Right kidney (tissue), 1 donor: ENCODE data around the gene CES5A.
A peak's percentile ranks its signal among the peaks of the same experiment; 100 is the strongest.
"Not testable (repeated sequence)": the region's sequence is repeated elsewhere in the genome, so short reads cannot be mapped to it uniquely, and the experiment has no call there.

Source experiments
- DNase-seq: peaks from one replicate; pipeline ENCODE4 v3.0.0-alpha.2; 2016

Gene CES5A

DNA sequence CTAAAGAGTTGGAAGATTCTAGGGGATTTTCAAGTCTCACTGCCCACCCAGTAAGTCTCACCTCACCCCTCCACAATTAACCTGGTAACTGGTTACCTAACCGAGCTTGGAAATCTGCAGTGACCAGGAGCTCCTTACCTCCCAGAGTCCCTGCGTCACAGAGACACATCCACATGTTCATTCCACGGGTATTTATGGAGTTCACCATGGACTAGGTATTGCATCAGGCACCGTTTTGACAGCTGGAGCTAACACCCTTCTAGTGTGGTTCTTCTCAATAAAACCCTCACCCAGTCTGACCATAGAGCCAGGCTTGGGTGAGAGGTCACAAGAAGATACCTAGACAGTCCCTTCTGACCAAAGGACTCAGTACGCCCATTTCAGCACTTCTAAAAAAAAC is 2.1 kb downstream of the CES5A start:
- DNase-seq: no peak

DNA sequence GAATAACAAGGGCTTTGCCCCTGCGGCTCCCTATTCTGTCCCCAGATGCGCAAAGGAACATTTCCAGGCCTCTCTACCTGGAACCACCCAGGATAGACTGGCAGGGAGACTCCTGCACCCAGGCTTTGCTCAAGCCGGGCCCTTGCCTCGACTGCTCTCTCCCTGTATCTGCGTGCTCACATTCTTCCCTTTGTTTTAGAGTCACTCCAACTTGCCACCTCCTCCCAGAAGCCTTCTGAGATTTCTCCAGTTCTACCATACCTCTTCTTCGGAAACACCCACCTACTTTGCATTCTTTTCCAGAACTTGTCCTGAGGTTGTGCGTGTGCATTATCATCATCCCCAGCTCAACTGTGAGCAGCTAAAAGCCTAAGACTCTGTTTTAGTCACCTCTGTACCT is 3.0 kb downstream of the CES5A start:
- DNase-seq: no peak

DNA sequence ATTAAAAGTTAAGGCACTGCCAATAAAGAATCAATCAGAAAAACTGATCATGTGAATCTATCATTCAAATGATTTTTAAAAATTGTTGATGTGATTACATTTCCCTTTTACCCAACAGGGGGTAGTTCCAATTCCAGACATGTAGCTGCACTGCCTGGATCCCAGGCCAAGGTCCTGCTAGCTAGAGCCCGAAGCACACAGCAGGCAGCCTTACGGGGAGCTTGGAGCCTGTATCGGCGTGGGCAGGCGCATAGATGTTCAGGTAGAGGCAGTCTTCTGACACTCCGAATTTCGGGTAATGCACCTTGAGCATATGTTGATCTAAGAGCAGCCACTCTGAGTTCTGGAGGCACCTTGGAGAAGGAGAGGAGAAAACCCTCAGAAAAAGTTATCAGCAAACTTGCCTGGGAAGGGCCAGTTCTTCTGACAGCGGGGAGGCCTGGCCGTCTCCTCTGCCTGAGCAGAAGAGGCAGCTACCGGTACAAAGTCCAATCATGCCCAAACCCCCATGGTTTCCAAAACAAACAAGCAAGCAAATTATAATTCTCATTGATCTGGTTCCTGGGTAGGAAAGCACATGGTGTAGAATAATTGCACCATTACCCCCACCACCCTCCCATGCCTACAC is 3.6 kb downstream of the CES5A start:
- DNase-seq: no peak

DNA sequence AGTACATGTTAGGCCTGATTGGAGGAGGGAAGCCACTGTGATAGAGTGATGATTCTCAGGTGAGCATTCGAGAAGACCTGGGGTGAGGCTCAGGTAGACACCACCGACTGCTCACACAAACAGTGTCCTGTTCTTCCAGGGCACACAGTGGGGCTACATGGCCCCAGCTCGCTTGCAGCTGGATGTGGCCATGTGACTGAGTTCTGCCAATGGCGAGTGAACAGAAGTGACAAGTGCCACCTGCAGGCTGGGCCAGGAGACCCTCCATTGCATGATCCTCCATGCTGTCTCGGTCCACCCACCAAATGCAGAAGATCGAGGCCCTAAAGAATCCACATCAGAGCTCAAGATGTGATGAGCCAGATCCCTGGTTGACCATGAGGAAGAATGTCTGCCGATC is 6.2 kb downstream of the CES5A start:
- no peak for DNase-seq

DNA sequence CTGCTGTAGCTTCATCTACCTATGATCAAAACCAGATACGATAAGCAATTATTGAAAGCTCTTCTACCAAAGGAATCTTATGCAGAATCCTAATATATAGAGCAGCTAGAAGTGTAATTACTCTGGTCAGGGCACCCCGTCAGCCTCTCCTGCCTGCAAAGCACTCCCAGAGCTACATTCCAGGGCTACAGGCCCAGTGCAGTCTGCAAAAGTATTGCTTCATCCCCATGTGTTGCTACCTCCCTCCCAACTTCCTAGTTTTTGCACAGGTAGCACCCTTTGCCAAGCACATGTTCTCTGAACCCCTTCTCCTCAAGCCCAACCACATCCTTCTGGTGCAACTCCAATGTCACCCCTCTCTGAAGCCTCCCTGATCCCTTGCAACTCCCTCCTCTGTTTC is 7.0 kb downstream of the CES5A start:
- DNase-seq: no peak

DNA sequence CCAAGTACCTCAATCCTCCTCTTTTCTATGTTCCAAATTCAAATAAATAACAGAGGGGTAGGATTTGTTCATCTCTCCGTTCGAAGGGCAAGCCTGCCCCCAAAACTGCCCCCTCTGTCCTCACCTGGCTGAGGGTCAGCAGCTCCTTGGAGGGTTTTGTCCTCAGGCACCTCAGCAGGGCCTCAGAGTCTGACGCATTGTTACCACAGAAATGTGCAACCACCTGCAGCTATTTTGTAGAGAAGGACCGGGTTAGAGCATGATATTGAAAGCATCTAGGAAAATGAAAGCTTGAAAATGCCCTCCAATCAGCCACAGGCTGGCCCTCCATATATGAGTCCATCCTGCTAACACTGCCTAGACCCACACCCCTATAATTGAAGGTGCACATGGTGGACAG is 13.9 kb downstream of the CES5A start:
- no peak for DNase-seq

DNA sequence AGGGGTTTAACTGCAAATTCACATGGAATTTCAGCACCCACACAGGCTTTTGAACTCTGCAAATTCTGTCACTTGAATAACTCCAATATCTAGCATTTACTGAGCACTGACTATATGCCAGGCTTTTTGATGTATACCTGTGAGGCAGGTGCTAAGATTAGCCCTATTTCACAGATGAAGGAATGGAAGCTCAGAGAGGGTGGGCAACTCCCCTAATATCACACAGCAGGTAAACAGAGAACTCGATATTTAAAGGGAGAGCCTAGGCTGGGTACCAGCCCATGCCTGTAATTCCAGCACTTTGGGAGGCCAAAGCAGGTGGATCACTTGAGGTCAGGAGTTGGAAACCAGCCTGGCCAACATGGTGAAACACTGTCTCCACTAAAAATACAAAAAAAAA is 17.5 kb downstream of the CES5A start:
- not testable (repeated sequence) for DNase-seq

DNA sequence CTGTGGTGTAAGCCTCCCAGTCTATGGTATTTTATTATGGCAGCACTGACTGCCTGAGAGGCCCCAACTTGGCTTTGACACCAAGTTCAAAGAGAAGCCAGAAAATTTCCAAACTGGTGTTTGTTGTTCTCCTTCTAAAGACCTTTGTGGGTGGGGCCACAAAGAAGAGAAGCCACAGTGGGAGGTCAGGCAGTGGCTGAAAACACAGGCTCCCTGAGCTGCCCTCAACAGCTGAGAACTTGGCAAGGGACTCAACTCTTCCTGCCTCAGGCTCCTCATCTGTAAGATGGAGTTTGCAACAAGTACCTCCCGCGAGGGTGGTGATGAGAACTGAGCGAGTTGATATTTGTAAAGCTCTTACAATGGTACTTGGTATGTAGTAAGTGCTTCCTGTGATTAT is 18.2 kb downstream of the CES5A start:
- DNase-seq: no peak

DNA sequence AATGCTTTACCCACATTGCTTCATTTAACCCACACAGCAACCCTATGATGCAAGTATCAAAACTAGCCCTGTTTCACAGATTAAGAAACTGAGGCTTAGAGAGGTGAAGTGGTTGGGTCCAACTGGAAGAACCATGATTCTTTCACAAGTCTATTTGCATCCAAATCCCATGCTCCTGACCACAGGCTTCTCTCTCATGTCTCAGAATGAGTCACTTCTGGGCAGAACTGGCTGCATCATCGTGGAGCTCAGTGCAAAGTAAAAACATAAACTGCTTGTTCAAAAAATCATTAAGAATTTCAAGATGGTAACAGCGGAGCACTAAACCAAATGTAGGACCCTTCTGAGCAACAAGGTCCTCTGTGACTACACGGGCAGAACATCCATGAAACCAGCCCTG is 22.1 kb downstream of the CES5A start:
- no peak for DNase-seq

DNA sequence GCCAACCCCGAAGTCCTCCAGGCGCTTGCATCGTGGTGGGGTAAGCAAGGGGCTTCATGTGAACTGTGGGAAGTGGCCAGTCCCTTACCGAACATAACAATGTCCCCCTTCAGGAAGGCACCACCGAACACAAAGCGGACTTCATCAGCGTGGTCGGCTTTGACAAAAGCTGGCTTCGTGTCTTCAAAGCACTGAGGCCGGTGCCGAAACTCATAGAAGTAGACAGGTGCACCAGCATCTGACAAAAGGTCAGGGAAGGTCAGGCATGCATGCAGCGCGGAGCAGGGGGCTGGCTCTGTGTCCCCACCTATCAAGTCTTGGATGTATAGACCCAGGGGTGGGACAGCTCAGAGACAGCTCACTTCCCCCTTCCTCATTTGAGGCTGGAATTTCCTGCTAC is 25.6 kb downstream of the CES5A start:
- no peak for DNase-seq

DNA sequence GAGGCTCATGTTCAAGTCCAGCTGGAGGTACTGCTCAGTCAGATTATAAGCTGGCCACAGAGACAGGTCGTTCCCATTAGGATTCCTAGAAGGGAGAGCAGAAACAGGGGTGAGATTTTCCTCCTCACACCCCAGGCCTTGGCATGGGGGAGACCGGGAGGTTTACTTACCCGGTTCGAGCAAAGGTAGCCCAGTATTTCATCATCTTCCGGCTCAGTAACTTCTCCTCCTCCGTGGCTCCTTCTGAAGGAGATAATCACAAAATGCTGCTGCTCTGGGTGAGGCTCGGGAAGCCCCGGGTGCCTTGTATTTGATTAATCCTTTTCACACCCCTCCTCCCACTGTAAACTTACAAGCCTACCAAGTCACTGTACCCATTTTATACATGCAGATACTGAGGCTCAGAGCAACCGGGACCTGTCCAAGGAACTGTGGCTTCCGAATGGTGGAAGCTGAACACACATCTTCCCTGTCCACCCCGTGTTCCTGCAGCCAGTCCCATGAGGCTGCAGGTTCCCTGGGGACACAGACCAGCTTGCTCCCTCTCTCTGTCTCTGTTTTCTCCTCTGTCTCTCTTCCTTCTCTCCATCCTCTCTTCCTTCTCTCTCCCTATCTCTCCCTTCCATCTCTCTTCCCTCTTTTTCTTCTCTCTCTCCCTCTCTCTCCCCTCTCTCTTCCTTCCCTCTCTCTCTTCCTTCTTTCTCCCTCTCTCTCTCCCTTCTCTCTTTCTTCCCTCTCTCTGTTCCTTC is 28.4 kb downstream of the CES5A start:
- no peak for DNase-seq

DNA sequence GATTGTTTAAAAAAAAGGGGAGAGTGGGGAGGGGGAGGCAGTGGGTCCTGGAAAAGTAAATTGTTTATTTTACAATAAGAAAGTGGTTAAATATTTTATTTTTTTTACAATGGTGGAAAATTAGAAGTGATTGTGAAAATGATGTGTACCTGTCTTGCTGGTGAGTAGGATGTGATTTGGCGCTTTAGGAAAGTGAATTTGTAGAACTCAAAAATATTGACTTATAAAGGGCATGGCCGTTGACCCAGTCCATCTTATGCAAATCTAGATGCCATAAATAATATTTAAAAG is 32.1 kb downstream of the CES5A start:
- no peak for DNase-seq

DNA sequence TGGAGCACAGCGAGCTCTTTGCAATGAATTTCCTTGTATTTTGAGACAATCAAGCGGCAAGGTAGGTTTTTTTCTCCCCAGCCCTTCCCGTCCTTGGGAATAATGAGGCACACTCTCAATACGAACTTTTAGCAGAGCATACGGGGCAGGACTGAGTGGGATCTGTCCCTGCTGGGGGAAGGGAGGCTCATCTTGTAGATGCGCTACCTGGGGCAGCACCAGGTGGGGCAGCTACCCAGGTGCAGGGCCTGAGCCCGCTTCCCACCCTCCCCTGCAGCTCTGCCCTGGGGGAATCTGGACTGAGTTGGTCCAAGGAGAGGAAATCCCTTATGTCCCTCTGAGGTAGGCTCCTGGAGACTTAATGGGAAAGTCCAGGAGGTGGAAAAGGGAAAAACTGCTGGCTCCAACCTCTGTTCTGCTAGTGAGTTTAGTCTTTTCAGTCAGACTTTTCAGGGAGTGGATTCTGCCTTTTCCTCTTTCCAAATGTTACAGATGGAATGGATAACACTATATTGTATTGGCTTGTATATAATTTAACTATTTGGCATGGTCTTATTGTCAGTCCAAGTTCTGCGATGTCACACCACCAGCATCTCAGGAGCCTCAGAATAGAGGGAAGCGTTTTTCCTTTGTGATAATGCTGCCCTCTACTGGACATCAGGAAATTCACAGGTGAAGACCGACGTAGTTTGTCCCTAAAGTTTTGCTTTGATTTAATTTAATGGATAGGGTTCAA is 32.6 kb downstream of the CES5A start:
- DNase-seq: peak; percentile 5

DNA sequence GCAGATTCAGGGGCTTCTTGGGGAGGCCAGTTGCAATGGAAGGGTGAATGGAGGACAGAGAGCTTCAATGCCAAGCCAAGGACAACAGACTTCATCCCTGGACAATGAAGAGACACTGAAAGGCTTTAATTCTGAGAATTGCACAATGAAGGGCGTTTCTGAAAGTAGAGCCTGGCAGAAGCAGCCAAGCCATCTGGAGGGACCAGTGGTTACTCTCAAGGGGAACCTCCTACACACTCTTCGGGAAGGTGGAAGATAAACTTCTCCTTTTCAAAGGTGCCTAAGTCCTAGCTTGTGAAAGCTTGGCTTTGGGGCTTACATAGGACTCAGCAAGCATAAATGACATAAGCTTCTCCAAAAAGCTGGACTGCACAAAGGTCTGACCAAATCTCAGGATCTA is 36.1 kb downstream of the CES5A start:
- DNase-seq: no peak

DNA sequence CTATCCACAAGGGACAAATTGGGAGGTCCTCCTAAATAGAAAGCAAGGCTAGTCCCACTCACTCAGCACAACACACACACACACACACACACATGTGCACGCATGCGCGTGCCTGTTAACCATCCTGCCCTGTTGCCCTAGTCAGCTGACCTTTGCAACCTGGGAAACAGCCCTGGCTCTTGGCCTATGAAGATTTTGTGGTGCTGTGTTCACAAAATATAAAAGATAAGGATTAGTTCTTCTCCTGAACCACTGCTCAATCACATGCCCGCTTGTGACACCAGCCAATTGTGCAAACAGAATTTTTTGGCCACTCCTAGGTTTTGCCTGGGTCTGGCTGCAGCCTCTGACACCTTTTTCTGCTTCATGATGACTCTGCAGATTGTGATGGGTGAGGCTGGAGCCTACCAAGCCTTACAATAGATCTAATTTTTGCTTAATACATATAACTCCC is 39.0 kb downstream of the CES5A start:
- DNase-seq: no peak

DNA sequence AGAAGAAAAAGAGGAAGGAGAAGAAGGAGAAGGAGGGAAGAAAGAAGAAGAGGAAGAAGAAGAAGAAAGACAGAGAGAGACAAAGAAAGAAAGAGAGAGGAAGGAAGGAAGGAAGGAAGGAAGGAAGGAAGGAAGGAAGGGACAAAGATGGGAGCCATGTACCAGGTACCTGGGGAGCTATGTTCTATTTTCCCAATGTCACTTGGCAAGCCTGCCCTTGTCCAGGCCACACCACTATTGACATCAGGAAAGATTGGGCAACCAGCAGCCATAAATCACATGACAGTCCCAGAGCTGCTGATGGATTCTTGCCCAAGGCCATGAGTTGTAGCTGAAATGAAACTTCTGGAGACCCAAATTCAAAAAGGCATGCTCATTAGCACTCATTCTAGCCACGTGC is 39.6 kb downstream of the CES5A start:
- DNase-seq: no peak

DNA sequence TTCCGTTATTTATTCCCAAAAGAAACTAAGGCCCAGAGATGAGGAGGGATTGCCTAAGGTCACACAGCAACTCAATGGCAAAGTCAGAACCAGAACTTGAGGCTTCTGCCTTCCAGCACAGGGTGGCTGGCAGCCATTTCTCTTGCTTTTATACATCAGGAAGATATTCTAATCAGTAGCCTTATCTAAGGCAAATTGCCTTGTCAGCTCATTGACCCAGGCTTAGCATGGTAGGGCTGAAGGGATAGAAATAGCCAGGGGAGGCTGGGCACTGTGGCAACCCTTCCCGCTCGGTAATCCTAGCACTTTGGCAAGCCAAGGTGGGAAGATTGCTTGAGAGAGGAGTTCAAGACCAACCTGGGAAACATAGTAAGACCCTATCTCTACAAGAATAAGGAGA is 40.0 kb downstream of the CES5A start:
- not testable (repeated sequence) for DNase-seq

DNA sequence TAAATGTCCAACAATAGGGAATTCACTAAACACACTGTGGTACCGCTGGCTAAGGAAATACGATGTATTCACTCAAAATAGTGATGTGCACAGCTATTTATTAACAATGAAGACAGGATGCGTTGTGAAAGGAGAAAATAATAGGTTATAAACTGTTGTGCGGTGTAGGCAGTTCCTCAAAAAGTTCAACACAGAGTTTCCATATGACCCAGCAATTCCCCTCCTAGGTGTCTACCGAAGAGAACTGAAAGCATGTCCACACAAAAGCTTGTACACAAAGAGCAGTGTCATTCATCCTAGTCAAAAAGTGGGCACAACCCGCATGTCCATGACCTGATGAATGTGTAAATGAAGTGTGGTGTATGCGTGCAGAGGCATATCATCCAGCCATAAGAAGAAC is 41.1 kb downstream of the CES5A start:
- DNase-seq: no peak

DNA sequence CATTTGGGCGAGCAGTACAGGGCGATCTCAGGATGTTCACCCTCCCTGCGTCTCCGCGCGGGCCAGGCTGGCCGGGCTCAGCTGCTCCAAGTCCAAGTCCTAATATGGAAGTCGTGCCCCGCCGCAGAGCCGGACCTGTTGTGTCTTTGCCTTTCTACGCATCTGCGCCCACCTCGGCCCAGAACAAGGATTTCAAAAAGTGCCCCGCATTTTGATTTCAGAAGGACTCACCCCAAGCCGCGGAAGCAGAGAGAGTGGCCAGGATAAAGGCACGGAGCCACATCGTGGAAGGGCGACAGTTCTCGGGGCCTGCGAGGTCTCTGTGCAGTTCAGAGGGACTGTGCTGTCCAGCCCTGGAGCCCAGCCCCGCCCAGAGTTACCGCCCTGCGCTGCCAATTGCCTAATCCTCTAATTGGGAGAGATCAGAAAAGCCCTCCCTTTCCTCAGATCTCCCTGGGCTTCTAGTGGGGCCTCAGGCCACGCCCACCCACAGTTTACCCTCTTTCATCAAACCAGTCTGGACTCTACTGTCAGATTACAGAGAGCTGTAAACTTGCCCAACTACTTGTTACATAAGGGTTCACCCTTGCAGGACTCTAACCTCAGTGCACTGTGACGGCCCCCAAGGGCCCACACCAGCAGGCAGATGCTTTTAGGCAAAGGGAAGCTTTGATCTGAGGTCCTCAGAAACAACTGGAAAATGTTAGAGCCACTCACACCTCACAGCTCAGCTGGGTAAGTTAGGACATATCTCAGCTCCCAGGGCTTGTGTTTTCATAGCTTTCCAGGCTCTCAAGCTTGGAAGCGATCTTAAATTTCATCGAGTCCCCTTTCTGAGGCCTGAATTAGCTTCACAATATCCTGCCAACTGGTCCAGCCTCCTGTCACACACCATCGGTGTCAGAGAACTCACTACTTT is 42.1 kb downstream of the CES5A start, which contains the start of gene CES1:
CES1 (minus strand) TSS at position 324 of the 919 bp plus-strand sequence; CDS start at position 283, 41 bp downstream.
- peak; percentile 4 for DNase-seq

DNA sequence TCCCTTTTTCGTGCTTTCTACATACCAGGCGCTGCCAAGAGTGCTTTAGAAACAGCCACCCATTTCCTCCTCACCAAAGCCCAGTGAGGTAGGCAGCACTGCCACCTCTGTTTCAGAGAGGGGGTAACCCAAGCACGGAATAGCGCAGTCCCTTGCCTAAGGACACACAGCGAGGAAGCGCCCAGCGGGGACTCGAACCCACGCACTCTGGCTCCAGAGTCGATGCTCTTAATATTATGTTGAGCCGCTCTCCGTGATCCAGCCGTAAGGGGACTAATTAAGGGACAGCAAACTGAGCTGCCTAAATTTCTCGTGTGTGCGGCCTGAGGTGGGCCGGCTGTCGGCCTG is 42.8 kb downstream of the CES5A start:
- DNase-seq: no peak

DNA sequence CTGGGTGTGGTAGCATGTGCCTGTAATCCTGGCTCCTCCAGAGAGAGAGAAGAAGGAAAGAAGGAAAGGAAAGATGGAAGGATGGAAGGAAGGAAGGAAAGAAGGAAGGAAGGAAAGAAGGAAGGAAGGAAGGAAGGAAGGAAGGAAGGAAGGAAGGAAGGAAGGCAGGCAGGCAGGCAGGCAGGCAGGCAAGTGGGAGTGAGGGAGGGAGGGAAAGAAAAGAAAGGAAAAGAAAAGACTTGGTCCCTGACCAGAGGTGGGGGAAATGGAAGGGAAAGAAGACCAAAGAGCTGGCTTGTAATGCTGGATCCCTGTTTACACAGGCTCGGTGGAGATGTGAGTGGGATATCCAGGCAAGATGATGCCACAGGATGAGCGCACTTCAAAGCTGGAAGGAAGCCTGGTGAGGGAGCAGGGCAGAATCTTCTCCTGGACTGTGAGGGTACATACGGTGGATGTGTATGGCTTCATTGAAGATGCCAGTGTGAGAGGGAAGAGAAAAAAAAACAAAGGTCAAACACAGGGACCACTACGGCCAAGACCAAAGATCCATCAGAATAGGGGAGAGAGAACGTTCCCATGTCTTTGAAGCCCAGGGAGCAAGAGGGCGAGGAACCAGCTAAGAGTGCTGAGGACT is 44.4 kb downstream of the CES5A start:
- DNase-seq: no peak

DNA sequence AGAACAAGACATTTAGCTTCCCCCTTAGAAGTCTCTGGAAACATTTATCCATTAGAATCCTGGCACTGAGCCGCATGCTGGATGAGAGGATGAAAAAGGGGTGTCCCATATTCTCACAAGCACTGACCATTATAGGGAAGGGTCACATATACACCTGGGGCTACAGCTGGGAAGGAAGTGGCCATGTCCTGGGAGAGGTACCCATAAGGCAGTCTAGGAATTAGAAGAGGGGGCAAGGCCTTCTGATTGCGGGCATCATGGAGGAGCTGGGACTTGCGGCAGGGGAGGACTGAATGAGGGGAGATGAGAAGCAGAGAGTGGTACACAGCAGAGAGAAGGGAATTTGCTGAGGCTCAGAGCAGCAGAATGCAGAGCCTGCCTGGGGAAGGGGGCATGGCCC is 45.9 kb downstream of the CES5A start:
- not testable (repeated sequence) for DNase-seq
